ENCODE data around the gene AFTPH. TPM values are rescaled to one million over a fixed set of nuclear protein-coding genes. Genes with fewer than 3 reads are reported as not detected.
A peak's percentile ranks its signal among the peaks of the same experiment; 100 is the strongest.

Gene AFTPH
- total RNA-seq, 1 donor from 2014 or later: 13.1 TPM

DNA sequence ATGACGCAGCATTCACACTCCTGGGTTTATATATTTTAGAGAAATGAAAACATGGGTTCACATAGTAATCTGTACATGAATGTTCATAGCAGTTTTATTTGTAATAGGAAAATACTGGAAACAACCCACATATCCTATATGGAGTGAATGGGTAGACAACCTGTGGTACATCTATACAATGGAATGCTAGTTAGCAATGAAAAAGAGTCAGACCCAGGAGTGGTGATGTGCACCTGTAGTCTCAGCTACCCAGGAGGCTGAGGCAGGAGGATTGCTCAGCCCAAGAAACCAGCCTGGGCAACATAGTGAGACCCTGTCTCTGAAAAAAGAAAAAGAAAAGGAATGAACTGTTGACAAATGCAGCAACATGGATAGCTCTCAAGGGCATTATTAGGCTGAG, 25.9 kb downstream of the AFTPH start:
- H3K9me3 Mint-ChIP-seq (ENCODE audit: unreplicated experiment): no peaks in the 10 kb centered on the region
- H3K4me1 Mint-ChIP-seq (ENCODE audit: unreplicated experiment): peaks cover 7% of the 10 kb centered on the region
- TF ChIP-seq, protein P1, sequence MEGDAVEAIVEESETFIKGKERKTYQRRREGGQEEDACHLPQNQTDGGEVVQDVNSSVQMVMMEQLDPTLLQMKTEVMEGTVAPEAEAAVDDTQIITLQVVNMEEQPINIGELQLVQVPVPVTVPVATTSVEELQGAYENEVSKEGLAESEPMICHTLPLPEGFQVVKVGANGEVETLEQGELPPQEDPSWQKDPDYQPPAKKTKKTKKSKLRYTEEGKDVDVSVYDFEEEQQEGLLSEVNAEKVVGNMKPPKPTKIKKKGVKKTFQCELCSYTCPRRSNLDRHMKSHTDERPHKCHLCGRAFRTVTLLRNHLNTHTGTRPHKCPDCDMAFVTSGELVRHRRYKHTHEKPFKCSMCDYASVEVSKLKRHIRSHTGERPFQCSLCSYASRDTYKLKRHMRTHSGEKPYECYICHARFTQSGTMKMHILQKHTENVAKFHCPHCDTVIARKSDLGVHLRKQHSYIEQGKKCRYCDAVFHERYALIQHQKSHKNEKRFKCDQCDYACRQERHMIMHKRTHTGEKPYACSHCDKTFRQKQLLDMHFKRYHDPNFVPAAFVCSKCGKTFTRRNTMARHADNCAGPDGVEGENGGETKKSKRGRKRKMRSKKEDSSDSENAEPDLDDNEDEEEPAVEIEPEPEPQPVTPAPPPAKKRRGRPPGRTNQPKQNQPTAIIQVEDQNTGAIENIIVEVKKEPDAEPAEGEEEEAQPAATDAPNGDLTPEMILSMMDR (IDR thresholded peaks at IDR 0.05; ENCODE audit: unreplicated experiment): no peak
- H3K27ac Mint-ChIP-seq (ENCODE audit: unreplicated experiment): no peak overlapping the region
- no peaks in the 10 kb centered on the region for H3K27me3 Mint-ChIP-seq (ENCODE audit: unreplicated experiment)
- no peak for DNase-seq (ENCODE audit: low spot score)
- H3K36me3 Mint-ChIP-seq (ENCODE audit: low read depth, unreplicated experiment): no peaks in the 10 kb centered on the region
- no peak overlapping the region for H3K4me3 Mint-ChIP-seq (ENCODE audit: unreplicated experiment)

DNA sequence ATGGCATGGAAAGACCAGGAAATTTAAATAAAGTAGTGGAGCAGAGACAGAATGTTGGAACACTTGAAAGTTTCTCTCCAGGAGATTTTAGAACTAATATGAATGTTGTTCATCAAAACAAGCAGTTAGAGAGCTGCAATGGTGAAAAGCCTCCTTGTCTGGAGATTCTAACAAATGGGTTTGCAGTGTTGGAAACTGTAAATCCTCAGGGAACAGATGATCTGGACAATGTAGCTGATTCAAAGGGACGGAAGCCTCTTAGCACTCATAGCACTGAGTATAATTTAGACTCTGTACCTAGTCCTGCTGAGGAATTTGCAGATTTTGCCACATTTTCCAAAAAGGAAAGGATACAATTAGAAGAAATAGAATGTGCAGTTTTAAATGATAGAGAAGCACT, 27.7 kb downstream of the AFTPH start:
- Mint-ChIP-seq H3K9me3 (ENCODE audit: unreplicated experiment) (no peaks in the 10 kb centered on the region), H3K4me3 (ENCODE audit: unreplicated experiment) (no peak overlapping the region), H3K27ac (ENCODE audit: unreplicated experiment) (no peak overlapping the region), H3K4me1 (ENCODE audit: unreplicated experiment) (peaks cover 5% of the 10 kb centered on the region), H3K36me3 (ENCODE audit: low read depth, unreplicated experiment) (no peaks in the 10 kb centered on the region), H3K27me3 (ENCODE audit: unreplicated experiment) (no peaks in the 10 kb centered on the region)
- no peak for DNase-seq (ENCODE audit: low spot score)
- TF ChIP-seq, protein P1 (IDR thresholded peaks at IDR 0.05; ENCODE audit: unreplicated experiment): no peak

DNA sequence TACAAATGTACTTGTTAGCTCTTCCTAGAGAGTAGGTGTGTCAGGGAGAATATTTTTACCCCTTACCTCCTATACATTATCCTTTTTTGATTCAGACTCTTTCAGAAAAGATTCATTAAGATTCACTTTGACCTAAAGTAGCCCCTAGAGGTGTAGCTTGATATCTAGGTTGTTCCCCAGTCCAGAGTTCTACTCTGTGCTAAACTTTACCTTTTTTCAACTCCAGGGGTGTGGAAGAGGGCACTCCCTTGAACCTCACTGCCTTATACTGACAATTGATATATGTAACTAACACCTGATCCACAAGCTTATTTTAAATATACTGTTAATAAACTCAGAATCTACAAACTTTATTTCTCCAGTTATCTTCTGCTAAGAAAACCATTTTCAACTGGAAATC, 30.0 kb downstream of the AFTPH start:
- H3K4me3 Mint-ChIP-seq (ENCODE audit: unreplicated experiment): no peak overlapping the region
- no peaks in the 10 kb centered on the region for H3K36me3 Mint-ChIP-seq (ENCODE audit: low read depth, unreplicated experiment)

DNA sequence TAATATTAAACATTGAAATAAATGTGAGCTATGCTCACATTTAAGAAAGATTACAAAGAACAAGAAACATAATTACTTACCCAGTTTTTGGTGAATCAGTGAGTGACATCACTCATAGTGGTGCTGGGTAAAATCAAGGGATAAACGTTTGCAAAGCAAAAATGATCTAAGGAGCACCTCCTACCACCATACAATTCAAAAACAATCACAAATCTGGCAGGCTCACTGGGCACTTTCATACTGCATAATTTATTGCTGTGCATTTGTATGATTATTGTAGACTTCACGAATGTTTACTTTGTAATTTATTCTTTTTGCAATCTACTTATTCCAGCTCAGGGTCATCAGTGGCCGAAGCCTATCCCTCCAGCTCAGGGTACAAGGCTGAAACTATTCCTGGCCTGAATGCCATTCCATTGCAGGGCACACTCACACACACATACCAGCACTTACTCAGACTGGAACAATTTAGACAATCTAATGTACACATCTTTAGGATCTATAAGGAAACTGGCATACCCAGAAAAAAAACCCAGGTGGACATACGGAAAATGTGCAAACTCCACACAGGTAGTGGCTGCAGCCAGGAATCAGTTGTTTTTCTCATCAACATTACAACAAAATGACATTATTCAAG, 34.4 kb downstream of the AFTPH start:
- Mint-ChIP-seq H3K27me3 (ENCODE audit: unreplicated experiment) (no peaks in the 10 kb centered on the region), H3K4me1 (ENCODE audit: unreplicated experiment) (no peaks in the 10 kb centered on the region), H3K9me3 (ENCODE audit: unreplicated experiment) (no peaks in the 10 kb centered on the region), H3K36me3 (ENCODE audit: low read depth, unreplicated experiment) (no peaks in the 10 kb centered on the region), H3K4me3 (ENCODE audit: unreplicated experiment) (no peak overlapping the region), H3K27ac (ENCODE audit: unreplicated experiment) (no peak overlapping the region)
- TF ChIP-seq, protein P1 (IDR thresholded peaks at IDR 0.05; ENCODE audit: unreplicated experiment): no peak
- no peak for DNase-seq (ENCODE audit: low spot score)

More for the DNA sequence above, 30.0 kb downstream of the AFTPH start:
- Mint-ChIP-seq H3K27ac (ENCODE audit: unreplicated experiment) (no peak overlapping the region), H3K9me3 (ENCODE audit: unreplicated experiment) (no peaks in the 10 kb centered on the region), H3K27me3 (ENCODE audit: unreplicated experiment) (no peaks in the 10 kb centered on the region), H3K4me1 (ENCODE audit: unreplicated experiment) (no peaks in the 10 kb centered on the region)
- DNase-seq (ENCODE audit: low spot score): no peak
- TF ChIP-seq, protein P1 (IDR thresholded peaks at IDR 0.05; ENCODE audit: unreplicated experiment): no peak

DNA sequence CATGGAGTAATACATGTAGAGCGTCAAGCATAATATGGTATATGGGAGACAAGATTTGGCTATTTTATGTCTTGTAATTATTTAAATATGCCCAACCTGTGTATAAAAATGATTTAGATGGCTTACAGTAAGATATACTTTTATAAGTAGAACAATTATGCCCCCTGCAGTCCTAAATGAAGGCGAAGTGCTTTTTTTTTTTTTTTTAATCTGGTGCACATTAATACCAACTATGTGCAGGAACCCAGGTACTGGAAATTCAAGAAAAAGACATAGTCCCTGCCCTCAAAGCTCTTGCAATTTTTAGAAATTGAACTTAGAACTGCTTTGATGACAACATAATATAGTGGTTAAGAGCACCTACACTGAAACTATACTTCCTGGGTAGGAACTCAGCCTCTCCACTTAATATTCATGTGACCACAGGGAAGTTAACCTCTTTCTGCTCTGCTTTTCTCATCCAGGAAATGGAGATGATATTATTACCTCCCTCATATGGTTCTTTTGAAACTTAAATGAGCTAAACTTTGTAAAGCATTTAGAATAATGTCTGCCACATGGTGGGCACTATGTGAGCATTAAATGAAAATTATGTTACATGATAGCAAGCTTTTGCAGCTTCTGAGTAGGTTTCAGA, 38.1 kb downstream of the AFTPH start:
- Mint-ChIP-seq H3K27ac (ENCODE audit: unreplicated experiment) (no peak overlapping the region), H3K27me3 (ENCODE audit: unreplicated experiment) (peaks cover 2% of the 10 kb centered on the region), H3K4me1 (ENCODE audit: unreplicated experiment) (peaks cover 6% of the 10 kb centered on the region), H3K4me3 (ENCODE audit: unreplicated experiment) (no peak overlapping the region), H3K9me3 (ENCODE audit: unreplicated experiment) (no peaks in the 10 kb centered on the region), H3K36me3 (ENCODE audit: low read depth, unreplicated experiment) (no peaks in the 10 kb centered on the region)
- DNase-seq (ENCODE audit: low spot score): no peak
- TF ChIP-seq, protein P1 (IDR thresholded peaks at IDR 0.05; ENCODE audit: unreplicated experiment): peak; percentile 20
